Measurements from ENCODE around the gene CDKN3.
A peak's percentile ranks its signal among the peaks of the same experiment; 100 is the strongest.
"Not testable (repeated sequence)": the region's sequence is repeated elsewhere in the genome, so short reads cannot be mapped to it uniquely, and the experiment has no call there.

CDKN3 gene

GRCh38 chr14:54395284-54395683, 1.5 kb upstream of the CDKN3 start:
- no peak for DNase-seq (ENCODE audit: low read depth, low spot score)
- H3K4me3 ChIP-seq (ENCODE audit: low read depth, low read length): no peak overlapping the region
- TF ChIP-seq, protein P1, sequence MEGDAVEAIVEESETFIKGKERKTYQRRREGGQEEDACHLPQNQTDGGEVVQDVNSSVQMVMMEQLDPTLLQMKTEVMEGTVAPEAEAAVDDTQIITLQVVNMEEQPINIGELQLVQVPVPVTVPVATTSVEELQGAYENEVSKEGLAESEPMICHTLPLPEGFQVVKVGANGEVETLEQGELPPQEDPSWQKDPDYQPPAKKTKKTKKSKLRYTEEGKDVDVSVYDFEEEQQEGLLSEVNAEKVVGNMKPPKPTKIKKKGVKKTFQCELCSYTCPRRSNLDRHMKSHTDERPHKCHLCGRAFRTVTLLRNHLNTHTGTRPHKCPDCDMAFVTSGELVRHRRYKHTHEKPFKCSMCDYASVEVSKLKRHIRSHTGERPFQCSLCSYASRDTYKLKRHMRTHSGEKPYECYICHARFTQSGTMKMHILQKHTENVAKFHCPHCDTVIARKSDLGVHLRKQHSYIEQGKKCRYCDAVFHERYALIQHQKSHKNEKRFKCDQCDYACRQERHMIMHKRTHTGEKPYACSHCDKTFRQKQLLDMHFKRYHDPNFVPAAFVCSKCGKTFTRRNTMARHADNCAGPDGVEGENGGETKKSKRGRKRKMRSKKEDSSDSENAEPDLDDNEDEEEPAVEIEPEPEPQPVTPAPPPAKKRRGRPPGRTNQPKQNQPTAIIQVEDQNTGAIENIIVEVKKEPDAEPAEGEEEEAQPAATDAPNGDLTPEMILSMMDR (IDR thresholded peaks at IDR 0.05; ENCODE audit: low read depth, low read length): no peak
- in situ Hi-C loops (cut with HindIII; ENCODE audit: low sequenced_read_pairs): no loop called here

DNA sequence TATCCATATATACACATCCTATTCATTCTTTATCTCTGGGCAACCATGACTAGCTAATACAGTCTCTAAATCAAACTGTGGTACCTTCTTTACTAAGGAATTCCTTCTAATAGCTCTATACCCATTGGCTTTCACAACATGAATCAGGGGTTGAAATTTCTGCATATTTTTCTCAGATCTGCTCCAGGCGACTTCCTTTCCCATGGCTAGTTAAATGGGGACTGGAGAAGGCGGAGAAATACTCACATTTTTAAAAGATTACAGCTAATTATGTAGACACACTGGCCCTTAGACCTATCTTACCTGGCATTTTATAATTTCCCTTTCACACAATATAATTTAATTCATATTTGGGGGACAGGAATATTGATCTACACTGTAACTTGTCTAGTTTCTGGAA, 1.1 kb upstream of the CDKN3 start:
- TF ChIP-seq, protein P1 (IDR thresholded peaks at IDR 0.05; ENCODE audit: low read depth, low read length): no peak
- no peak for DNase-seq (ENCODE audit: low read depth, low spot score)
- in situ Hi-C loops (cut with HindIII; ENCODE audit: low sequenced_read_pairs): no loop called here
- no peak overlapping the region for H3K4me3 ChIP-seq (ENCODE audit: low read depth, low read length)

- no peak for DNase-seq (ENCODE audit: low read depth, low spot score)
- H3K4me3 ChIP-seq (ENCODE audit: low read depth, low read length): peak overlapping the region; percentile 89
- TF ChIP-seq, protein P1 (IDR thresholded peaks at IDR 0.05; ENCODE audit: low read depth, low read length): no peak
- in situ Hi-C loops (cut with HindIII; ENCODE audit: low sequenced_read_pairs): no loop called here
Observed at GRCh38 chr14:54396183-54396492, 669 bp upstream of the CDKN3 start.

DNA sequence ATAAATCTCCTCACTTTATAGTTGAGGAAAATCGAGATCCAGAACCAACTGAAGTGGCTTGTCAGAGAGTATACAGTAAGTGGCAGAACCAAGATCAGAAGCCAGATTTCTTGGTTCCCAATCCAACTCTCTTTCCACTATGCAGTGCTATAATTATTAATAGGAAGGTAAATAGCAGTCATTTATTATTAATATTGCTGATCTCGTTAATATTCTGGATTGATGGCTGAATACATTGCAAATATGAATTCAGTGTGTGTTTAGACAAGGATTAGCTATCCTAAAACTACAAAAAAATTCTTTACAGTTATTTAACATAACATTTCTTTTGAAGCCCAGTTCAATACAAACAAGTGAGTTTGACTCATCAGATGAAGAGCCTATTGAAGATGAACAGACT, 2.8 kb downstream of the CDKN3 start:
- no peak overlapping the region for H3K4me3 ChIP-seq (ENCODE audit: low read depth, low read length)
- in situ Hi-C loops (cut with HindIII; ENCODE audit: low sequenced_read_pairs): no loop called here
- no peak for DNase-seq (ENCODE audit: low read depth, low spot score)
- TF ChIP-seq, protein P1 (IDR thresholded peaks at IDR 0.05; ENCODE audit: low read depth, low read length): no peak

- DNase-seq (ENCODE audit: low read depth, low spot score); in situ Hi-C loops (cut with HindIII; ENCODE audit: low sequenced_read_pairs); H3K4me3 ChIP-seq (ENCODE audit: low read depth, low read length): not testable (repeated sequence)
Observed at GRCh38 chr14:54403401-54404005, 6.7 kb downstream of the CDKN3 start.

DNA sequence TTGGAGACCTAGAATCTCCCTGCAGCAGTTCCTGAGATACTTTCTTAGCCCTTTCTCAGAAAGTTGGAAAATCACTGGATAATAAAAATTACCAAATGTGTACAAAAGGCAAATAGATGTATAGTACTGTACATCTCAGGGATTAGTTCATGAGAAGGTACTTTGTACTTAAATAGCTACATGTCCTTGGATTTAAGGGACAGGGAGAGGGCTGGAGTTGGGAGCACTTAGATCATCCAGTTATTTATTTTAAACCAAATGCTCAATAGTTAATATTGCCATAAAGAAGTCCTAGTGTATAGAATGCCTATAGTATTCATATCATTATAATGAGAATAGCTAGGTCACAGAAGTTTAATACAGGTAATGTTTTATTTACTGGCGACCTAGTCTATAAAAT, 13.4 kb downstream of the CDKN3 start:
- DNase-seq (ENCODE audit: low read depth, low spot score): no peak
- no peak overlapping the region for H3K4me3 ChIP-seq (ENCODE audit: low read depth, low read length)
- in situ Hi-C loops (cut with HindIII; ENCODE audit: low sequenced_read_pairs): no loop called here
- TF ChIP-seq, protein P1 (IDR thresholded peaks at IDR 0.05; ENCODE audit: low read depth, low read length): no peak

DNA sequence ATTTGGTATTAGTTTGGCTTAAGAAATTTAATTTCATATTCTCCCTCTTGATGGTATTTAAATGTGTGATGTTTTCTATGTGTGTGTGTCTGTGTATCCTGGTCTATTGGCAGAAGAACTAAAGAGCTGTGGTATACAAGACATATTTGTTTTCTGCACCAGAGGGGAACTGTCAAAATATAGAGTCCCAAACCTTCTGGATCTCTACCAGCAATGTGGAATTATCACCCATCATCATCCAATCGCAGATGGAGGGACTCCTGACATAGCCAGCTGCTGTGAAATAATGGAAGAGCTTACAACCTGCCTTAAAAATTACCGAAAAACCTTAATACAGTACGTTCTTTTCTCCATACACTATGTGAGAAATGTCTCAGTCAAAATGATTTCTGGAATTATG, 14.6 kb downstream of the CDKN3 start:
- H3K4me3 ChIP-seq (ENCODE audit: low read depth, low read length): no peak overlapping the region
- DNase-seq (ENCODE audit: low read depth, low spot score): no peak
- TF ChIP-seq, protein P1 (IDR thresholded peaks at IDR 0.05; ENCODE audit: low read depth, low read length): no peak
- in situ Hi-C loops (cut with HindIII; ENCODE audit: low sequenced_read_pairs): no loop called here
